Left colon (tissue), 2 donors: ENCODE results near the gene DSCAM. TPM values are rescaled to one million over a fixed set of nuclear protein-coding genes. Genes with fewer than 3 reads are reported as not detected.

Experiments used
- ATAC-seq: fragments of 200-7000 bp; cut with Tn5 transposase; one replicate; pipeline ENCODE4 v1.9.1; 2020; ENCODE audit warnings: mild to moderate bottlenecking, moderate library complexity
- DNase-seq, 2 donors: peaks; one replicate each; pipeline ENCODE4 v3.0.0-alpha.2; 2020
- intact Hi-C, 2 donors: fragments of 100-400 bp; cut with DNase I in 1 of 2; cut with micrococcal nuclease in 1 of 2; formaldehyde crosslinking; loops; one replicate each; pipeline versions ENCODE4 v1.11.2 to v1.14.0; 2022; cut with DNase I, micrococcal nuclease
- total RNA-seq, 2 donors: library from RNA; stranded (reverse); fragmentation: NEBNext Ultra II Directional; extraction: Animal tissue kit (Norgen Biotek cat#: 25700); gene quantifications; one replicate each; pipeline ENCODE4 v1.2.1, GENCODE V29; 2021
- donor health status: DM: no; HTN: no; CAD: no.
- donor health status: DM: yes; HTN: yes; CAD: no.

Gene DSCAM
- total RNA-seq, 2 donors from 2014 or later: not detected

DNA sequence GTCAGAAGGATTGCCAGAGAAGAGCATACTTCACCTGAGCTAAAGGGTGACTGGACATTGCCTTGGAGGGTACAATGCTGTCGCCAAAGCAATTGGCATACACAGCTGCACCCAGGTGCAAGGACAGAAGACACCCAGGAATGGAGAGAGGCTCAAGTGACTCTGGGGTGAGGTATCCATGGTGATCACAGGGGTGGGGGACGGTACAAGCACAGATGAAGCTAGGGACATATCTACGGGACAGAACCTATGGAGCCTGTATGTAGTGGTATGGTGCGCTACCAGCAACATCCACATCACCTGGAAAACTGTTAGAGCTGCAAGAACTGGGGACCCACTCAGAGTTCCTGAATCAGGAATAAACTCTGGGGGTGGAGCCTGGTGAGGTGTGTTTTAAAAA is 693.6 kb downstream of the DSCAM start:
- ATAC-seq (no peak), DNase-seq (no peak)
- intact Hi-C loops: no loop called here

- no peak for DNase-seq
- intact Hi-C loops: no loop called here
- ATAC-seq: no peak
These were observed 694.5 kb downstream of the DSCAM start for GRCh38 chr21:40152476-40152875.

DNA sequence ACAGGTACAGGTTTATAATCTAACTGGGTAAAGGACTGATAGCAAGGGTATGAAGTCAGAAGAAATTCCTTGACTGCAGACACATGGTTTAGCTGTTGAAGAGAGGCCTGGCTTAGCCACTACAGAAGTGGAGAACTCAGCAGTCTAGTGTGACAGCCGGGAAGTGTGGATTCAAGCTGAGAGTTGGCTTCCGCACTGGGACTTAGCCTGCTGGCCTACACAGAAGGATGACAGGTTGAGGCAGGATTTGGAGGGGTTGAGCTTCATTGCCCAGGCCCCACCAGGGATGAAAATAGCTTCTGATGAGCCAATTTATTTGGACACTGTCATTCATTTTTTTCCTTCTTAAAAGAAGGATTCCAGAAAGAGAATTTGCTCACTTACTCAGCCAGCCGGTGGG is 695.3 kb downstream of the DSCAM start:
- DNase-seq (no peak), ATAC-seq (no peak)
- intact Hi-C loops: no loop called here

GRCh38 chr21:40146216-40146837 is 700.6 kb downstream of the DSCAM start:
- no peak for ATAC-seq
- intact Hi-C loops: loop anchor here in 1 of 2 donors (10.0 kb wide), 1 partner anchor 238 kb away; no protein-coding TSS in a partner anchor
- no peak for DNase-seq

DNA sequence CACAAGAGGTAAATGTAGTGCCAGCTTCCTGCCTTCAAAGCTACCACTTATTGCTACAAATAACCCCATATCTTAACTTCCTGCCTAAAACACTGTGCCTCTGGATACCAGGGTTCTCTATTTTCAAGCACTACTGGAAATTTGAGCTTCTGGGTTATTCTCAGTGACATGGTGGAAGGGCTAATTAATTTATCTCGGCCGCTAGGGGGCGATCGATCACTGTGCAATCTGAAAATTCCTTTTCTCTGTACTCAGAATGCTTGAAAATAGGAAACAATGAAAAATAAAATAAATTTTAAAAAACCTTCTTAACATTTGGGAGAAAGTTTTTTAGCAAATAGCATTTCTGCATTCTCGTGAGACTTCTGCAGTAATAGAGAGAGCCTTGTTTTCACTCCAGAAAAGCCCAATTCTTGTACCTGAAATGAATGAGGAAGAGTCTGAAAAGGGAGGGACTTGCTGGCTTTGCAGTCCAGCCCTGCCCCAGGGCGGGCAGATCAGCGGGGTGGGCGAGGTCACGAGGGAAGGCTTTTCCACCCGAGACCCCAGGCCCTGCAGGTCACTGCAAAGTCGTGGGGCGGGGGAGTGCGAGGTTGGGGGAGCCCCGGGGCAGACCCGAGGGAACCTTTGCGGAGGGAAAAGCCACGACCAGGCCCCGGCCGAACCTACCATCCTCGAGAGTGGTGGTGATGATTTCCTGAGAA is 703.0 kb downstream of the DSCAM start:
- intact Hi-C loops: loop anchor here in 1 of 2 donors (5.0 to 10.0 kb wide), 2 partner anchors 241 to 923 kb away; no protein-coding TSS in a partner anchor
- peak in 1 of 2 donors; percentile 46 for DNase-seq
- ATAC-seq: peak; percentile 29

DNA sequence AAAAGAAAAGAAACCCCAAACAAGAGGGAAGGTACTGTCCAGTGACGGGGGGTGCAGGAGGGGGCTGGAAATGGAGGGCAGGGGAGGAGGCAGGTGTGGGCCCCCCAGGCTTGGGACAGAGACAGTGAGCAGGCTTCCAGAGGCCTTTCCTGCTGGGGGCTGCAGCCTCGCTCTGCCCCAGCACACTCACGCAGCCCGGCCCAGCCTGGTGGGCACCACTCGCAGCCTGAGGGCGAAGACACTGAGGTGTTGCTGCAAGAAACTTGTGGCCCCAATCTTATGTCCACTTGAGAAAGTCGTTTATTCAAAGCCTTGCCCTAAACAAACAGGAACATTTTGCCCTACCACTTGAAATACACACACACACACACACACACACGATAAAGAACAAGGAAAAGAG is 705.3 kb downstream of the DSCAM start:
- intact Hi-C loops: loop anchor here in 1 of 2 donors (5.0 to 10.0 kb wide), 2 partner anchors 243 to 926 kb away; no protein-coding TSS in a partner anchor
- DNase-seq: no peak
- no peak for ATAC-seq

GRCh38 chr21:40140675-40141074 is 706.3 kb downstream of the DSCAM start:
- intact Hi-C loops: loop anchor here in 1 of 2 donors (5.0 to 10.0 kb wide), 2 partner anchors 244 to 927 kb away; no protein-coding TSS in a partner anchor
- ATAC-seq (no peak), DNase-seq (no peak)

DNA sequence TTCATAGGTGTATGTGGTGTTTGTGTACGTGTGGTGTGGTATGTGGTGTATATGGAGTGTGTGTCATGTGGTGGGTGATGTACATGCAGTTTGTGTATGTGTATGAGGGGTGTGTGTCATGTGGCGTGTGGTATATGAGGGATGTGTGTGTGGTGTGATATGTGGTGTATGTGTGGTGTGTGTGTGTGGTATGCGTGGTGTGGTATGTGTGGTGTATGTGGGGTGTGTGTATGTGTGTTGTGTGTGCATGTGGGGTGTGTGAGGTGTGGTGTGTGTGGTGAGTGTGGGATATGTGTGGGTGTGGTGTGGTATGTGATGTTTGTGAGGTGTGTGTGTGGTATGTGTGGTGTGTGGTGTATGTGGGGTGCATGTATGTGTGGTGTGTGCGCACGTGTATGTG is 707.3 kb downstream of the DSCAM start:
- ATAC-seq (no peak), DNase-seq (no peak)
- intact Hi-C loops: loop anchor here in 1 of 2 donors (5.0 to 10.0 kb wide), 2 partner anchors 245 to 928 kb away; no protein-coding TSS in a partner anchor

DNA sequence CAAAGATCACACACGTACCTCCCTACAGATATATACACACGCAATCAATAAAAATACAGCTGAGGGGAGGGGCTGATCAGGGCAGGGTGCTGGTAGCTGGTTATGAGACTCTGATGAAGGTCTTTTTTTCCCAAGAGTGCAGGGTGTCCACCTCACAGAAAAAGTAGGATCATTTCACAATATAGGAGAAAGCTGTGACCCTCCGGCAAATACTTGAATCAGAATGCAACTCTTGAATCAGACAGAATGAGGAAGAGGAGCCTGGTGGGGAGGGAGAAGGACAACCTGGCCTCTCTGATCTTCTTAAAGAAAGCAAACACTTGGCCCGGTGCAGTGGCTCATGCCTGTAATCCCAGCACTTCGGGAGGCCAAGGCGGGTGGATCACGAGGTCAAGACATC is 710.4 kb downstream of the DSCAM start:
- intact Hi-C loops: no loop called here
- DNase-seq (no peak), ATAC-seq (no peak)

DNA sequence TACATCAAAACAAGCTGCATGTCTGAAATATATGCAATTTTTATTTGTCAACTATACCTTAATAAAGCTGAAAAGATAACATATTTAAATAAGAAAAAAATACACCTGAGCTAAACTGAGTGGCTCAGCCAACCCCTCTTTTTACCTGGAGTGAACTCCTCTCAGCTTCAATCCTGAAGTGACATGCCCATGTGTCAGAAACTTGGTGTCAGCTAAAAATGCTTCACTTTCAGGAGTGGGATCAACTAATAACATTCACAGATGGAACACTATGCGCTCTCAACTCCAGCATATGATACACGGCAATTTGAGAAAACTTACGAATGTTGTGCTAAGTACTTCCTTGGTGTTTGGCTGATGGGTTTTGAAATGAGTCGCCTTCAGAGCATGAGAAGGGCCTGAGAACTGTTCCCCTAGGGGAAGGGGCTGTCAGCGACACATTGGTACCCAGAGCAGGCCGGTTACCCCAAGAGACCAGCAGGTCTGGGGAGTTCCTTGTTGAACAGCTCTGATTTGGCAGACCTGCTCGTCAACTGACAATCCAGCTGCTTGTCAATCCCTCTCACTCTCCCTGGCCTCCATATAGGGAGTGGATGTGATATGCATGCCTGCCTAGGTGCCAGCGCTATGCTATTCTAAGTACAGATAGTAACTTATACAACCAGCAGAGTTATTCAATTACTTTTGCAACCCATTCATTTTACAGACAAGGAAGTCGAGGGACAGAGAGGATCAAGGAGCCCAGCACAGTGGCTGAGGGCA is 712.0 kb downstream of the DSCAM start:
- no peak for ATAC-seq
- no peak for DNase-seq
- intact Hi-C loops: no loop called here

DNA sequence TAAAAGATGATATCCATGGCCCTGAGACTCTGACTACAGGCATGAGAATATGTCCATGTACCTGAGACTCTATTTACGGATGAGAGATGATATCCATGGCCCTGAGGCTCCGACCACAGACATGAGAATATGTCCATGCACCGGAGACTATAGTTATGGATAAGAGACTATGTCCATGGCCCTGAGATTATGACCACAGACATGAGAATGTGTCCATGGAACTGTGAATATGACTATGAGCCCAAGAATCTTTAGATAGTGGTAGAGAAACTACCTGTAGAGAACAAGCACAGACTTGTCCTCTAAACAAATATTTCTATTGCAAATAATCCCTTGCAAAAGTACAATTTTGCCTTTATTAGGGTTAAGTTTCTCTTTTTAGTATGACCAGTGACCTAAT is 716.5 kb downstream of the DSCAM start:
- intact Hi-C loops: no loop called here
- ATAC-seq (no peak), DNase-seq (no peak)

GRCh38 chr21:40129809-40130208 is 717.1 kb downstream of the DSCAM start:
- intact Hi-C loops: loop anchor here (10.0 kb wide), 2 partner anchors 265 to 345 kb away; partner anchors contain the start of gene PCP4 (in 1 of the 2)
- DNase-seq (no peak), ATAC-seq (no peak)

- ATAC-seq: no peak
- no peak for DNase-seq
- intact Hi-C loops: loop anchor here (10.0 kb wide), 2 partner anchors 264 to 344 kb away; partner anchors contain the start of gene PCP4 (in 1 of the 2)
These were observed 718.1 kb downstream of the DSCAM start for GRCh38 chr21:40128891-40129290.

GRCh38 chr21:40120940-40121575 is 725.9 kb downstream of the DSCAM start:
- DNase-seq (no peak), ATAC-seq (no peak)
- intact Hi-C loops: loop anchor here (5.0 to 10.0 kb wide), 3 partner anchors 254 to 336 kb away; partner anchors contain the start of gene PCP4 (in 2 of the 2)

- ATAC-seq (no peak), DNase-seq (no peak)
- intact Hi-C loops: no loop called here
These were observed 728.4 kb downstream of the DSCAM start for GRCh38 chr21:40118527-40118926.

DNA sequence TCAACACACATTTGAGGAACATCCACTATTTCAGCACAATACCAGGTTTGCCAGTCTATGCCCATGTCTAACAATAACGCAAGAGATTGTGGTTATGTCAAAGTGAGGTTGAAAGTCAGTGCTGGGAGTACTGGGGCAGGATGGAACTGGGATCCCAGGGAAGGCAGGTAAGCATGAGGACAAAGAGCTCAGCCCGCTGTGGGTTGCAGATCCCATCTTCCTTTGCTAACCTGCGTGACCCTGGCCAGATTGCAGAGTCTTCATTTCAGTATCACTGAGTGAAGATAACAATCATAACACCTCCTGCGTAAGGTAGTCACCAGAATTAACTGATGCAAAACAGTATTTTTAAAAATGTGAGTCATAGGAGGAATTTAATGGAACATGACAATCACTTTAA is 729.7 kb downstream of the DSCAM start:
- no peak for DNase-seq
- ATAC-seq: no peak
- intact Hi-C loops: no loop called here

DNA sequence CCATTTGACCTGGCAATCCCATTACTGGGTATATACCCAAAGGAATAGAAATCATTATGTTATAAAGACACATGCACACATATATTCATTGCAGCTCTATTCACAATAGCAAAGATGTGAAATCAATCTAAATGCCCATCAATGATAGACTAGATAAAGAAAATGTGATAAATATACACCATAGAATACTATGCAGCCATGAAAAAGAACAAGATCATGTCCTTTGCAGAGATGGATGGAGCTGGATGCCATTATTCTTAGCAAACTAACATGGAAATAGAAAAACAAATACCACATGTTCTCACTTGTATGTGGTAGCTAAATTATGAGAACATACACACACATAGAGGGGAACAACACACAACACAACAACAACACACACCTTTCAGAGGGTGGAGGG is 731.2 kb downstream of the DSCAM start:
- ATAC-seq (no peak), DNase-seq (no peak)
- intact Hi-C loops: no loop called here

GRCh38 chr21:40102682-40103081 is 744.3 kb downstream of the DSCAM start:
- no peak for DNase-seq
- intact Hi-C loops: no loop called here
- no peak for ATAC-seq

GRCh38 chr21:40099809-40100208 is 747.1 kb downstream of the DSCAM start:
- intact Hi-C loops: no loop called here
- ATAC-seq (no peak), DNase-seq (no peak)
